Amniotic stem cell (primary cell): ENCODE measurements around the gene PPA2.

Experiments used
- DNase-seq: peaks from one replicate; lab custom pipeline; 2025; lab: John Stamatoyannopoulos, UW

PPA2 gene

DNA sequence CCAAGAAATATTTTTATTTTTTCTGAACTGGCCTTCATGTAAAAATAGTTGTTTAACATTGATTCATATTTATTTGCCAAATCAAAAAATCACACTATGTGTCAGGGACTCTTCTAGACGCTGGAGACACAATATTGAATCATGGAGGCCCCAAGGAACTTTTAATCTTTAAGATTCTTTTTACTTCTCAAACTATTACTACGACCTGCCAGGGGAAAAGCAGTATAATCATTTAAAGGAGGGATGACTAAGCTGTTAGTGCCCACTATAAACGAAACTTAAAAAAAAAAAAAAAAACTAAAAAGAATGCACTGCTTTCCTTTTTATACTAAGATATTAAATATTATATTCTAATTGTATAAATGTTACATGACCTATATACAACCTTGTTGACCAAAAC, 84.7 kb downstream of the PPA2 start:
- no peak for DNase-seq

DNA sequence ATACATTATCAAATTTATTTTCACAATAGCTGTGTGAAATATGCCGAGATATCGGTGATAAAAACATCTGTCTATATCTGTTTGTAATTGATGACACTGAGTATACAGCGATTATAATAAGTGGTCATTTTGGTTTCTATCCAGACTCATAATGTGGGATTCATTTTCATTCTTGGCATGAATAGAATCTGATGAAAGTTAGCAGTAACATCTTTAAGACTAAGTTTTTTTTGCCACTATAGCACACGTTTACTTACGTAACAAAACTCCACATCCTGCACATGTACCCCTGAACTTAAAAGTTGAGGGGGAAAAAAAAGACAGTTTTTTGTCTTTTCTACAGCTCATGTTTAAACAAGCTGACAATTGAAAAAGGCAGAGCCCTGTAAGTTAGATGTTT, 86.4 kb downstream of the PPA2 start:
- DNase-seq, result no peak

DNA sequence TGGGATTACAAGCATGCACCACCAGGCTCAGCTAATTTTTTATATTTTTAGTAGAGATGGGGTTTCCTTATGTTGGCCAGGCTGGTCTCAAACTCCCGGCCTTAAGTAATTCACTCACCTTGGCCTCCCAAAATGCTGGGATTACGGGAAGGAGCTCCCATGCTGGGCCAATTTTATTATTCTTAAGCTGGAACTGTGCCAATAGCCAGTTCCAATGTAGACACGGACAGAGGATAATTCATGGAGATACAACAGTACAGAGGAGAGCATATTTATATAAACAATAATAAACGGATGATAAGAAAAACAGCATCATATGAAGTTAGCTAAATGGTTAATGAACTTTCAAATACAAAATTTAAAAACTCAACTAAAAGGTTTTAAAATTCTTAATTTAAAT, 87.8 kb downstream of the PPA2 start:
- no peak for DNase-seq

DNA sequence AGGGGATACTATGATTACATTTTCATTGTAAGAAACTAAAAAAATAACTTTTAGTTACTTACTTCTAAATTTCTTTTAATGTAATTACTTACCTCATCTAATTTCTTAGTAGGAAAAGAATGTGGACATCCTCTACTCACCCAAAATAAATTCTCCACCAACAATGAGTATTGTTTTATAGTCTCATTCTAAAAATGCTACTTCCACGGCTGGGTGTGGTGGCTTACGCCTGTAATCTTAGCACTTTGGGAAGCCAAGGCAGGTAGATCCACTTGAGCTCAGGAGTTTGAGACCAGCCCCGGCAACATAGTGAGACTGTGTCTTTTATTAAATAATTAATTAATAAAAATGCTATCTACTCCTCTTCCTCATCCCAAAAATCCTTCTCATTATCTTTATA, 99.8 kb downstream of the PPA2 start:
- no peak for DNase-seq

DNA sequence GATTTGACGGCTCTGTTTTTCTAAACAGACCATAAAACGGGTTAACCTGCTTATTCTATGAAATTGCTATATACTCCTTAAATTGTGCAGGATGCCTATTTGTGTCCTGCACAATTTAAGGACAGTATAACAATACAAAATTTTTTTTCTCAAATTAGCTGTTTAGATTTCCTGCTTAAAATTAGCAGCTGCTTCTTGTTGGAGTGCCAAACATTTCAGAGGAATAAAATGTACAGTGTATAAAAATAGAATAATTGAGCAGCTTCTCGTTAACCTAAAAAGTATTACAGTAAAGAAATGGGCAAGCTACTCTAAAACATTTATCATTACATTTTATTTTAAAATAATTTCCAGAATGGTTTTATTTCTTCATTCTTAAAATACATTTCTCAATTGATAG, 100.5 kb downstream of the PPA2 start:
- no peak for DNase-seq

DNA sequence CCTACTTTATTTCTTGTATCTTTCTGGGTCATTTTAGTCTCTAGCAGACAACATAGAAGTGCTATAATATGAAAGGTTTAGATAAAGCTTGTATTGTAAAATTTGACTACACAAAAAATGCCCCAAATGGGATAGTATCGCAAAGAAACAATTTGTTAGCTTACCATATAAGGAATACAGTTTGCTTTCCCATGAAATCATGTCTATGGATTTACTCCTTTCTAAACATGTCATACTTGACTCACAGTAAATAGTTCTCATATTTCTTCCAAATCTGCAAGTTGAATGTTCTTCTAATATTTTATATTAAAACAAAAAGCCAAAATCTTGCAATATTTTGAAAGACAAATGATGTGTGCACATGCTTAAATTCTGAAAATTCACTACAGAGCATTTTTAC, 103.9 kb downstream of the PPA2 start:
- DNase-seq, result peak; percentile 4

DNA sequence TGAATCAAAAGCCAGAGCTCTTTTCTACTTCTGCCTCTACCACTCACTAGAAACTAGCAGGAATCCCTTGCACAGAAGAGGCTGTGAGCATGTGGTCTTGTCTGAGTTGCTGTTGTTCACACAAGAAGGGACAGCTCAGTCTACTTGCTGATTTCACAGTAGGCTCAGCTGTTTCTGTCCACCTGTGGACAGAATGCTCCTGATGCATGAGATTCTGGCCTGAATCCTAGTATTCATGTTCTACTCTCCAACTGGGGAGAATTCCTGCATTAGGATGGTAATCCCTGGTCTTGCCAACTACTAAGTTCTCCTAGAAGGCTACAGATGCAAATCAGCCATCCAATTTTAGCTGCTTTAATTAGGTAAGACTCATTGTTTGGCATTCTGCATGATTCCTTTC, 112.8 kb downstream of the PPA2 start:
- DNase-seq, result no peak

DNA sequence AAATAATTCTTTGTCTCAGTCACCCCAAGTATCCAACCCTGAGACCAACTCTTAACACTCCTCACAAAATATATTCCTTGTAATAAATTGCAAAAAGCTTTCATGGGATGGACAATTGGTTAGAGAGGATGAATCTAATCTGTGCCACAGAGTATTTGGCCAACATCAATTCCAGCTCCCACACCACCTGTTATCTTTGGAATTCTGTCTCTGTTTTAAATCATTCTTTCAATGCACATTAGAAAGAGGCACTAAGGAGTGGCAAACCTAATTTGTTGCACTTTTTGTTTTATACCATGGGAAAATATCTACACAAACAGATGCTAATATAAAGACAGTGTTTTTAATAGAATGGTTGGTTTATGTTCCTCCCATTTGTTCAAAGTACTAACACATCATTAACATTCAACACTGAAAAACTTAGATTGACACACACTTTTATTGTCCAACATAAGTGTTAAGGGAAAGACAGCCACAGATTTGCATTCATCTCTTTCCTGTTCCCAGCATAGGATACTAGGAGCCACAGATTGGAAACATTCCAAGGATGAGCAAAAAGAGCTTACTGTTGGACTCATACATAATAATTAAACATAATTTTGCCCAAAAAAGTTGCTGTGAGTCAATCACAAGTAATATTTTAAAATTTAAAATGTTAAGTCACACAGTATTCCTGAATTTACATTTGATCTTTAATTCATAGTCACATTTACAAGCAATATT, 116.4 kb downstream of the PPA2 start:
- no peak for DNase-seq

DNA sequence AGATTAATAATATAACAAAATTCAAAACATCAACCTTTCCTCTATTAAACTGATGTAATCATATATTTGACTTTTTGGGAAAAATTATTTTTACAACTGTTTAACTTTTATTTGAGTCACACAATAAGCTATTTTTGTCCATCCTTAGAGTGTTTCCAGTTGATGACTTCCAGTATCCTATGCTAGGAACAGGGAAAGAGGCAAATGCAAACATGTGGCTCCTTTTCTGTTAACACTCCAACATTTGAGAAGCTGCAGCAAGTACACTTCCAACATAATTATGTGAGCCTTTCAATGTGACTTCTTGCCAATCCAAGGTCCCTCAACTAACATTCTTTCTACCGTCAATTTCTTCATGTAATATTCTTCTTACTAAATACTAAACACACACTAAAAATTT, 117.7 kb downstream of the PPA2 start:
- DNase-seq, result no peak

DNA sequence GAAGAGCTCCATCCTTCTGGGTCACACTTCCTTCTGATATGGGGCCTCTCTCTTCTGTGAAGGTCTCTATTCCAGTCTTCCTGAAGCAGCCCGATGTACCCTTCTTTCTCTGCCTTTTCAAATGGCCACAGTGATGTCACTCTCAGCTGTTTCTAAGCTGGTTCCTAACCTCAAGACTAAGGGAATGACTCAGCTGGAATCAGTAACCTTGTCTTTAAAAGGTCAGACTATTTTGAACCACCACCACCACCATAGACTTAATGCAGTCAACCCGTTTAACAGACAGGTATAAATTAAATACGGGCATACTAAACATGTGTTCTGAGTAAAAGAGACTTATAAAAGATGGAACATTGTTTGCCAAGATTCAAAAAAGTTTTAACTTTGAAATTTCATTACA, 121.0 kb downstream of the PPA2 start:
- DNase-seq, result no peak

DNA sequence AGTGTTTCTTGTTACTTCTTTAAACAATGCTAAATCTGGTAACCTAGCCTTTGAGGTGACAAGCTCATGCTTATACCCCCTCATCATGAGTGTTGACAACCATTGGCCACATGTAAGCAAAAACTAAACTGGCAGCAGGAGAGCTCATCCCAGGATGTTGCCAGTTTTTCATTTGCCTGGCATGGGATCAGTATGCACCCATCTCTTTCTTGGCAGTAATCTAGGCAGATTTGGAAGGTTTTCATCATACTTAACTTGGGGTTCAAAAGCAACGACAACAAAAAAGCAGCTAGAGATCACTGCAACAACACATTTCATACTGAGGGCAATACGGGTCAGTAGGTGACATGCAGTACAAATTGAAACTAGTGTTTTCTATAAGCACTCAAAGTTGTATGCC, 122.0 kb downstream of the PPA2 start:
- no peak for DNase-seq

DNA sequence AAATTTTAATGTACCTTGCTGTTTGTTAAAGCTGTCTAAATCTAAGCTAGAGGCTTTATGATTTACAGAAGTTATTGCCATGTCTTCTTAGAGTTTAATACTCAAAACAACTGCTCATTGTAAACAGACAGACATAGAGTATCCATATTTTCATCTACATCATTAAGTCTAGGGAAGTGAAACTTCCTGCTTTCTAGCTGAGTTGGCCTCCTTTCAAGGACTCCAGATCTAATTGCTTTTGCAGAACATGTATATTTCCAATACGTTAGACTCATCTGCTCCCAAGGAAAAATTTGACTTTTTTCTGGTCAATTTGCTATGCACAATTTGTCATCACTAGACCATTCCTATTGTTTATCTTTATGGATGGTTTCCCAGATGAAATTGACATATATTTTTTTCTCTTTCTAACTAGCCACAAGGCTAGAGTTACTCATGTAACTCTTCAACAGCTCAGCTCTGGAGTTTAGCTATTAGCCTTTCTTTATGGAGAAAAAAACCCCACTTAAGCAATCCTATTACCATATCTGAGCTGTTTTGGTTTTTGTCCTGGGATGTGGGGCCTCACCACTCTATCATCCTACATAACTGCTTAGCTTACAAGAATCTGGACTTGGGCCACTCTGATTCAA, 122.9 kb downstream of the PPA2 start:
- peak; percentile 19 for DNase-seq

DNA sequence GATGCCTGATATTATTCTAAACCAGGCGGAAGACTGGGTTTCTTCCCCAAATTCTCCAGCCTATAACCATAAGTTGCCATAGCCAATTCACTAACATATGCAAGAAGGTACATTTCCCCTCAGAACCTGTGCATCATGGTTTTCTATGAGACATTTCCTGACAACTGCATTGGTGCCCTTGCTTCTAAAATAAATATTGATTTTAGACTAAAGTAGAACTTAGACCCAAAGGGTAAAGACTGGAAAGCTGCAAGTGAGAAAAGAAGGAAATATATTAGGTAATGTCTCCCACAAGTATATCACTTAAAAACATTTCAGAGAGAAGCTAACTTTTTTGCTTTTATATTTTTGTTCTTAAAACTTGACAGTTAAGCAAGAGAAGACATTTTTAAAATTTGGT, 125.1 kb downstream of the PPA2 start:
- DNase-seq, result no peak

DNA sequence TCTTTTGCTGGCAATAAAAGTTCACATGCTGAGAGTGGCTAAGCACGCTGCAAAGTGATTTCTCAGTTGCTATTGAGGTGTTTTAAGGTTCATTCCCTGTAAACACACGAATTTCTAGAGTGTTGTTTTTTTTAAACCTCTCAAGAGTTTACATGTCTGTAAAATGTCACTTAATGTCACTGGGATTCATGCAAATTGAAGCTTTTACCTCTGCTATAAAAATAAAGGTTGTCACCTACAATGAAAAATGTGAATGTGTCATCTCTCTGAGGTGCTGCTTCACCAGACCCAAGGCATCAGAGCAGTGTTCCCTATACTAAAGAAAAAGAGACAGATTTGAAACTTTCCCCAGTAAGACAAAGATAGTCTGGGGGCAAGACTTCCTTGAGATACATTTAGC, 127.0 kb downstream of the PPA2 start:
- DNase-seq, result no peak

DNA sequence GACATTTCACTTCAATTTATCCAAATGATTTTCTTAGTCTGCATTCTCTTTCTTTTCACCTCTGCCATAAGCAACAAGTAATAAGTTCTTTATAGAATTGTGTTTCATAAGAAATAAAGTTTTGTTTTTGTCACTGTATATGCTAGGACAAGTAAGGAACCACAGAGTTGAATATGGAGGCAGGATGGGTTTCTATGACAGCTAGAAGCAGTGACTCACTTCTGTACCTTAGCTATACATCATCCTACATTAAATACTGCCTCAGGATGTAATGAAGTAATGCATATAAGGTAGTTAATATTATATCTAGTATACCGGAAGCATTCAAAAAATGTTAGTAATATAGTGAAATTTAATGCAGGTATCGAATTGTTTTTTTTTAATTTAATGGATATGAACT, 128.0 kb downstream of the PPA2 start:
- no peak for DNase-seq

DNA sequence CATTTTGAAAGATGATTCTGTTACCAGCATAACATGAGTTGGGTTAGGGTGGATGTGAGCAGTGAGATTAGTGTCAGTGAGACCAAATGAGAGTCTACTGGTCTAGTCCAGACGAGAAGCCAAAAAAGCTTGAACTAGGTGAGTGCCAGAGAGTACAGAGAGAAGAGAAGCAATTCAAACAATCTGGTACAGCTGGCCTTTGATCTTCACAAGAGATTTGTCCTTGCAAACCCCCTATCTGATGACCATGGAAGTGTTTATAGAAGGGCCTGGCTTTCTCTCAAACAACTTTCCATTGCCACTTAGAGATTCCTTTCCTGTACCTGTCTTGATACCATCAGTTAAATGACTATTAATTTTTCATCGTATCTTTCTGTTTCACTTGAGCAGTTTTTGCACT, 128.5 kb downstream of the PPA2 start:
- DNase-seq, result no peak

DNA sequence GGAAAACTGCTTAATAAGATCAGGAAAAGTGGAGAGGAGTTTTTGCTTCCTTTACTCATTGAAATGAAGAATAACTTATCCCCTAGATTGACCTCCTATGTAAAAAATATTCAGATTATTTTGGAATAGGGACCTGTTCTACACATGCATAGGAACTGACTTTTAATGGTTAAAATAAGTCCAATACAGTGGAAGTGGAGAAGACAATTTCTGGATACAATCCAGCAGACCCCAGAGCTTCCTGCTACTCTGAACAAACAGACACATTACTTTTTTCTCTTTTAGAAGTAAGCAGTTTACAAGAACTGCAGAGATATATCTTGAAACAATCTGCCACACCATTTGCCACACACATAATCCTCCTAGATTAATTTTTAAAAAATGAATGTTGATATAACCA, 129.7 kb downstream of the PPA2 start:
- DNase-seq, result no peak

DNA sequence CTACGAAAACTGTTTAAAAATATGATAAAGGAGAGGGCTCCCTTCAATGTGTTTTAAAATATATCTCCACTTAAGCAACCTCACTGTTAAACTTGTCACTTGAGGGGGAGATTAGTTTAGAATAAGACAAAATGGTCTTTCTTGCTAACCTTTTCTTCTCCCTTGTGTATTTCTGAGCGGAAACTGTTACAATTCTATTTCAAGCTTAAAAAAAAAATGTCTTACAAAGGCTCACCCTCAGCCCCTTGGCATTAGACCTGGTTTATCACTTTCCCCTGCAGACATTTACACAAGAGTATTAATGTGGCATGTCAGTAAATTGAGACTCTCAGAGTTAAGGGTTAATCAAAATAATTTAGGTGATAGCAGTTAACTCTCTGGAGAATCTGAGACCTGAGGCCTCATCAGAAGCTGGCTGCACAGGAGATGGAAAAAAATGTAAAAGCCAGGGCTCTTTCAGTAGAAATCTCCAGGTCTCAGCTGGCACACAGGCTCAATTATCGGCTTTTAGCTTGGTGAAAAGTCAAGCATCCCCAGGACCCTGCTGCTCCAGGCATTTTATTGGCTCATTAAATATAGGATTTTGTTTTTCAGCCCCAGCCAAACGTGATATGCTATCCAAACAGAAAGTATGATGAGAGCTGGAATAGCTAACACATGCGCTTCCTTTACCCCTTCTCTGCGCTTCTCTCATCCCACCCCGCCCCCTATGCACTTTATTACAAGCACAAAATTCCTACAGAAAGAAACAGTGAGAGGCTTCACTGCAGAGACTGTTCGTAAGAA, 130.5 kb downstream of the PPA2 start:
- no peak for DNase-seq

DNA sequence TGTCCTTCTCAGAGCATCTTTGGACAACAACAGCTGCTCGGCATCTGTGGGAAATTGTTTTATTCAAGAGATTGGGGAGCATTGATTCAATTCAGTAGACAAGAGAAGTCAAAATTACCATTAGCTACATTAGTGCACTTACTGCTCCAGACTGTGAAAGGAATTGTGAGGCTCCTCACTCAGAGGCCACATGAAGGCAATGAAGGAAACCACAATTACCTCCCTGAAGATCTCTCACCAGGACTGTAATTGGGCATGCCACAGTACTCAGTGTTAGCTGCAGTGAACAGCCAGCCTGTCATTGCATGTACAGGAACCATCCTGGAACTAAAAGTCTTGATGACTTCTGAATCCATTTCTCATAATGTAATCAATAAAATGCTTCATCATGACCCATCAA, 144.8 kb downstream of the PPA2 start:
- DNase-seq, result no peak

DNA sequence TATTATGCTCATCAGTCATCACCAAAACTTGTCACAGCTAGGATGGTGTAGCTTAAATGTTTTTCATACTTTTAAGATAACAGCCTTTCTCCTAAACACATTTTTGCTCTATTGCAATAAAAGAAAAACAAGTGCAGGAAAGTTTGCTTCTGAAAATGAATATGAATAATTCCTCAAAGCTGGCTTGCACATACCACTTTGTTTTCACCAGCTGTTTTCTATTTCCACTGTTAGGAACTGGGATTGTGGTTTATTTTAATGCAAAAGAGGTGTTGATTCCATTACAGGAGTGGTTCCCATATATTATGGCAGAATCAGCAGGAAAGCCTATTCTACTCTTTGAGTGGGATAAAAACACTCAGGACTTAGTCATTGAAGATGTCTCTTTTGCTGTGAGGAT, 145.9 kb downstream of the PPA2 start:
- no peak for DNase-seq

DNA sequence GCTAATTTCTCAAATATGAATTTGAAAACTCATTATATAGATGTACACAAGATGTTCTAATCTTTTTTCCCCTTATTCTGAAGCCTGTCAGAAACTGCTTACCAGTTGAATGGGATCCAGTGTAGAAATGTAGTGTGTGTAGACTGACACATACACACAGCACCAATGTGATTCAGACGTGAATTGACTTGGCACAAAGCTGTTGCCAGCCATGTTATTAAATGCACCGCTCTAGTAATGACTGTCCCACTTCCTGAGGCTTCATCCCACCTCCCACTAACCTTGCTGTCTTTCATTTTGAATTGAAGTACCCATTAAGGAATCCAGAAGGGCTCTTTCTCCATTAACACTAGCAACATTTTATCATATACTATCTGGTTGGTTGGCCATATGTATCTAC, 146.6 kb downstream of the PPA2 start:
- DNase-seq, result no peak
